ENCODE data around the gene SPC24. TPM values are rescaled to one million over a fixed set of nuclear protein-coding genes. Genes with fewer than 3 reads are reported as not detected.
"Not testable (repeated sequence)": the region's sequence is repeated elsewhere in the genome, so short reads cannot be mapped to it uniquely, and the experiment has no call there.

SPC24 gene
- total RNA-seq, 4 donors from 2014 or later, result 1.4 to 6.6 (median 3.4) TPM

- TF ChIP-seq POLR2A (IDR thresholded peaks at IDR 0.05; ENCODE audit: low read depth) (no peak), EP300 (IDR thresholded peaks at IDR 0.05) (no peak), CTCF (IDR thresholded peaks at IDR 0.05) (no peak), POLR2AphosphoS5 (IDR thresholded peaks at IDR 0.05) (no peak)
- 84% methylated on average over 7 of the region's 16 CpGs for WGBS
- intact Hi-C loops (cut with DNase I), result no loop called here
- no peak for DNase-seq (ENCODE audit: extremely low spot score)
- Histone ChIP-seq H3K4me1 (peaks cover 0 to 10% (median 0%) of the 10 kb centered on the region in 4 donors), H3K4me3 (no peak overlapping the region), H3K27me3 (no peaks in the 10 kb centered on the region), H3K27ac (replicated peaks in 1 of 4) (no peak overlapping the region), H3K36me3 (peaks cover 52 to 82% (median 81%) of the 10 kb centered on the region in 4 donors), H3K9me3 (no peaks in the 10 kb centered on the region)
These were observed 52.6 kb downstream of the SPC24 start for GRCh38 chr19:11102944-11103343.

- Histone ChIP-seq H3K36me3 (peaks cover 33 to 69% (median 63%) of the 10 kb centered on the region in 4 donors), H3K27ac (replicated peaks in 1 of 4) (no peak overlapping the region), H3K9me3 (no peaks in the 10 kb centered on the region), H3K4me3 (no peak overlapping the region), H3K4me1 (peaks cover 4 to 28% (median 10%) of the 10 kb centered on the region in 4 donors), H3K27me3 (no peaks in the 10 kb centered on the region)
- intact Hi-C loops (cut with DNase I), result no loop called here
- DNase-seq (ENCODE audit: extremely low spot score), result no peak
- 90% methylated on average over 5 of the region's 5 CpGs for WGBS
- TF ChIP-seq CTCF (IDR thresholded peaks at IDR 0.05) (no peak), POLR2AphosphoS5 (IDR thresholded peaks at IDR 0.05) (no peak)
These were observed 54.5 kb downstream of the SPC24 start for GRCh38 chr19:11101057-11101456.

GRCh38 chr19:11100049-11100448 is 55.5 kb downstream of the SPC24 start:
- 75% methylated on average over 11 of the region's 12 CpGs for WGBS
- no peak overlapping the region for H3K27ac ChIP-seq (replicated peaks in 1 of 4)
- DNase-seq (ENCODE audit: extremely low spot score), result no peak
- peaks cover 26 to 59% (median 53%) of the 10 kb centered on the region in 4 donors for H3K36me3 ChIP-seq
- H3K4me1 ChIP-seq, result peaks cover 14 to 38% (median 20%) of the 10 kb centered on the region in 4 donors
- intact Hi-C loops (cut with DNase I), result no loop called here
- no peak overlapping the region for H3K4me3 ChIP-seq
- TF ChIP-seq EP300 (IDR thresholded peaks at IDR 0.05) (no peak), CTCF (IDR thresholded peaks at IDR 0.05) (no peak), POLR2AphosphoS5 (IDR thresholded peaks at IDR 0.05) (no peak), POLR2A (IDR thresholded peaks at IDR 0.05; ENCODE audit: low read depth) (no peak)
- H3K9me3 ChIP-seq, result no peaks in the 10 kb centered on the region
- H3K27me3 ChIP-seq, result no peaks in the 10 kb centered on the region

GRCh38 chr19:11098861-11099260 is 56.7 kb downstream of the SPC24 start:
- H3K4me1 ChIP-seq, result peaks cover 26 to 50% (median 32%) of the 10 kb centered on the region in 4 donors
- no peak overlapping the region for H3K4me3 ChIP-seq
- H3K27me3 ChIP-seq, result no peaks in the 10 kb centered on the region
- TF ChIP-seq POLR2AphosphoS5 (IDR thresholded peaks at IDR 0.05) (no peak), POLR2A (IDR thresholded peaks at IDR 0.05; ENCODE audit: low read depth) (no peak), EP300 (IDR thresholded peaks at IDR 0.05) (no peak), CTCF (IDR thresholded peaks at IDR 0.05) (no peak)
- WGBS, result 99% methylated on average over 3 of the region's 3 CpGs
- no peak for DNase-seq (ENCODE audit: extremely low spot score)
- intact Hi-C loops (cut with DNase I), result loop anchor here (10.0 kb wide), 1 partner anchor 64 kb away; no protein-coding TSS in a partner anchor
- no peak overlapping the region for H3K27ac ChIP-seq (replicated peaks in 1 of 4)
- H3K9me3 ChIP-seq, result no peaks in the 10 kb centered on the region
- peaks cover 19 to 53% (median 44%) of the 10 kb centered on the region in 4 donors for H3K36me3 ChIP-seq

GRCh38 chr19:11098327-11098726 is 57.3 kb downstream of the SPC24 start:
- no peaks in the 10 kb centered on the region for H3K27me3 ChIP-seq
- H3K4me3 ChIP-seq, result no peak overlapping the region
- no peak for DNase-seq (ENCODE audit: extremely low spot score)
- H3K4me1 ChIP-seq, result peaks cover 29 to 55% (median 37%) of the 10 kb centered on the region in 4 donors
- TF ChIP-seq POLR2AphosphoS5 (IDR thresholded peaks at IDR 0.05), result no peak
- TF ChIP-seq CTCF (IDR thresholded peaks at IDR 0.05), result no peak
- no peak for TF ChIP-seq POLR2A (IDR thresholded peaks at IDR 0.05; ENCODE audit: low read depth)
- TF ChIP-seq EP300 (IDR thresholded peaks at IDR 0.05), result no peak
- no peaks in the 10 kb centered on the region for H3K9me3 ChIP-seq
- 100% methylated on average over 2 of the region's 2 CpGs for WGBS
- H3K27ac ChIP-seq (replicated peaks in 1 of 4), result no peak overlapping the region
- intact Hi-C loops (cut with DNase I), result loop anchor here (10.0 kb wide), 1 partner anchor 64 kb away; no protein-coding TSS in a partner anchor
- H3K36me3 ChIP-seq, result peaks cover 16 to 52% (median 39%) of the 10 kb centered on the region in 4 donors

GRCh38 chr19:11097367-11097766 is 58.2 kb downstream of the SPC24 start:
- H3K27me3 ChIP-seq; H3K4me3 ChIP-seq; DNase-seq (ENCODE audit: extremely low spot score); H3K9me3 ChIP-seq: not testable (repeated sequence)
- Histone ChIP-seq H3K36me3 (peaks cover 11 to 42% (median 29%) of the 10 kb centered on the region in 4 donors), H3K4me1 (peaks cover 39 to 65% (median 47%) of the 10 kb centered on the region in 4 donors), H3K27ac (replicated peaks in 1 of 4) (peak overlapping the region in 3 of 4 donors; percentile 17 to 97 (median 97))
- intact Hi-C loops (cut with DNase I), result loop anchor here (10.0 kb wide), 1 partner anchor 63 kb away; no protein-coding TSS in a partner anchor
- 86% methylated on average over 4 of the region's 6 CpGs for WGBS
